ENCODE data around the gene HOXD4. TPM values are rescaled to one million over a fixed set of nuclear protein-coding genes. Genes with fewer than 3 reads are reported as not detected.

The HOXD4 gene
- total and polyA plus RNA-seq, 4 donors: 0.12 to 1.1 (median 0.48) TPM

DNA sequence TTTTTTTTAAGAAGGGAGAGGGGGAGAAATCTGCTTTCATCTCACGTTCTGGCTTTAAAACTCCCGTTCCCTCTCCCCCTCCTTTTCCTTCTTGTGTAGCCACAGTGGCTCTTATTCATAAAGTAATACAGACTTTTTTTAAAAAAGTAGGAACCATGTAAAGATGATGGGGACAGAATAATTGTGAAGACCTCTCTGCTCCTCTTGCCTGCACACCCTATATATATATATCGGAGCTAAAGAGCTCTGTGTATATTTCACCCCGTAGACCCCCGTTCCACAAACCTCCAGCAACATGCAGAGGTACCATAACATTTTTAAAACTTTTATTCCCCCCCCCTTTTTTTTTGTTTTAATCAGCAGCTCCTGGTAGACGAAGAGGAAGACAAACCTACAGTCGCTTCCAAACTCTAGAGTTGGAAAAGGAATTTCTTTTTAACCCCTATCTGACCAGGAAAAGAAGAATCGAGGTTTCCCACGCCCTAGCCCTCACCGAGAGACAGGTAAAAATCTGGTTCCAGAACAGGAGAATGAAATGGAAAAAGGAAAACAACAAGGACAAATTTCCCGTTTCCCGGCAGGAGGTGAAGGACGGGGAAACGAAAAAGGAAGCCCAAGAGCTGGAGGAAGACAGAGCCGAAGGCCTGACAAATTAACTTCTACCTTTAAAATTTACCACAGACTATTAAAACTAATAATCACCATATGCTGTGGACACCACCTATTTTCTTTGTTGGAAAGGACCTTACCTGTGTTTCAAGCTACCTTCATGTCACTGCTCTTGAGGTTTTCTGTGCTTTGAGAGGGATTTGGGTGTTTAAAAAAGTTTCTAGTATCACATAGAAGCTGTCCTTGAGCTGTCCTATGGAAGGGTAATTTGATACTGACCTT, 20.1 kb upstream of the HOXD4 start:
- peaks cover 0 to 11% (median 9%) of the 10 kb centered on the region in 5 donors for H3K4me1 ChIP-seq (ENCODE audit: control insufficient read depth in 5 of 5, insufficient read depth in 5 of 5, low read length in 5 of 5)
- ATAC-seq (ENCODE audit: insufficient read depth, low FRiP score): no peak
- no peak for DNase-seq
- H3K27ac ChIP-seq (ENCODE audit: low read depth in 1 of 2, low read length in 1 of 2): no peak overlapping the region
- peaks cover 0 to 6% (median 0%) of the 10 kb centered on the region in 4 donors for H3K9me3 ChIP-seq (ENCODE audit: control insufficient read depth in 4 of 4, insufficient read depth in 3 of 4, low read length in 3 of 4)
- no peak overlapping the region for H3K4me3 ChIP-seq
- H3K36me3 ChIP-seq (ENCODE audit: control insufficient read depth in 4 of 4, insufficient read depth in 4 of 4, low read length in 4 of 4): no peaks in the 10 kb centered on the region
- no peak overlapping the region for H3K9ac ChIP-seq (ENCODE audit: insufficient read depth in 1 of 2, low read length in 2 of 2)
- TF ChIP-seq, protein P1, sequence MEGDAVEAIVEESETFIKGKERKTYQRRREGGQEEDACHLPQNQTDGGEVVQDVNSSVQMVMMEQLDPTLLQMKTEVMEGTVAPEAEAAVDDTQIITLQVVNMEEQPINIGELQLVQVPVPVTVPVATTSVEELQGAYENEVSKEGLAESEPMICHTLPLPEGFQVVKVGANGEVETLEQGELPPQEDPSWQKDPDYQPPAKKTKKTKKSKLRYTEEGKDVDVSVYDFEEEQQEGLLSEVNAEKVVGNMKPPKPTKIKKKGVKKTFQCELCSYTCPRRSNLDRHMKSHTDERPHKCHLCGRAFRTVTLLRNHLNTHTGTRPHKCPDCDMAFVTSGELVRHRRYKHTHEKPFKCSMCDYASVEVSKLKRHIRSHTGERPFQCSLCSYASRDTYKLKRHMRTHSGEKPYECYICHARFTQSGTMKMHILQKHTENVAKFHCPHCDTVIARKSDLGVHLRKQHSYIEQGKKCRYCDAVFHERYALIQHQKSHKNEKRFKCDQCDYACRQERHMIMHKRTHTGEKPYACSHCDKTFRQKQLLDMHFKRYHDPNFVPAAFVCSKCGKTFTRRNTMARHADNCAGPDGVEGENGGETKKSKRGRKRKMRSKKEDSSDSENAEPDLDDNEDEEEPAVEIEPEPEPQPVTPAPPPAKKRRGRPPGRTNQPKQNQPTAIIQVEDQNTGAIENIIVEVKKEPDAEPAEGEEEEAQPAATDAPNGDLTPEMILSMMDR (IDR thresholded peaks at IDR 0.05; ENCODE audit: control extremely low read depth, extremely low read depth): no peak
- H3K27me3 ChIP-seq (ENCODE audit: control insufficient read depth in 3 of 3, insufficient read depth in 3 of 3, low read length in 2 of 3): peaks cover 10 to 89% (median 88%) of the 10 kb centered on the region in 3 donors
- 14% methylated on average over 15 of the region's 15 CpGs for WGBS, 2 donors

DNA sequence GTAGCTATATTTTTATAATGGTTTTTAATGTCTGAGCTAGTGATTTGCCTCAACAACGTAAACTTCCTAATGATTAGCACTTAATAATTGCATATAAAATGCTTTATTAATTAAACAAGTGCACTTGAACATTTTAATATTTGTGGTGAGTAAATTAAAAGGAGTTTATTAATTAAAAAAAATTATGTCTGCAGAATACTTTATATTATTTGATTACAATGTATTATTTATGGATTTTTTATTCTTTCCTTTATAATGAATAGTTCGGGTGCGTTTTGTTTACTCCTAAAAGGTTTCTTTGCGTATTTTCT, 19.5 kb upstream of the HOXD4 start:
- WGBS, 2 donors: 19 to 26% methylated on average over 4 of the region's 4 CpGs
- H3K9ac ChIP-seq (ENCODE audit: insufficient read depth in 1 of 2, low read length in 2 of 2): no peak overlapping the region
- DNase-seq (no peak), ATAC-seq (ENCODE audit: insufficient read depth, low FRiP score) (no peak)
- H3K9me3 ChIP-seq (ENCODE audit: control insufficient read depth in 4 of 4, insufficient read depth in 3 of 4, low read length in 3 of 4): peaks cover 0 to 6% (median 0%) of the 10 kb centered on the region in 4 donors
- no peaks in the 10 kb centered on the region for H3K36me3 ChIP-seq (ENCODE audit: control insufficient read depth in 4 of 4, insufficient read depth in 4 of 4, low read length in 4 of 4)
- H3K4me3 ChIP-seq: no peak overlapping the region
- peaks cover 0 to 16% (median 9%) of the 10 kb centered on the region in 5 donors for H3K4me1 ChIP-seq (ENCODE audit: control insufficient read depth in 5 of 5, insufficient read depth in 5 of 5, low read length in 5 of 5)
- no peak overlapping the region for H3K27ac ChIP-seq (ENCODE audit: low read depth in 1 of 2, low read length in 1 of 2)
- TF ChIP-seq, protein P1 (IDR thresholded peaks at IDR 0.05; ENCODE audit: control extremely low read depth, extremely low read depth): no peak
- H3K27me3 ChIP-seq (ENCODE audit: control insufficient read depth in 3 of 3, insufficient read depth in 3 of 3, low read length in 2 of 3): peaks cover 15 to 86% (median 86%) of the 10 kb centered on the region in 3 donors

DNA sequence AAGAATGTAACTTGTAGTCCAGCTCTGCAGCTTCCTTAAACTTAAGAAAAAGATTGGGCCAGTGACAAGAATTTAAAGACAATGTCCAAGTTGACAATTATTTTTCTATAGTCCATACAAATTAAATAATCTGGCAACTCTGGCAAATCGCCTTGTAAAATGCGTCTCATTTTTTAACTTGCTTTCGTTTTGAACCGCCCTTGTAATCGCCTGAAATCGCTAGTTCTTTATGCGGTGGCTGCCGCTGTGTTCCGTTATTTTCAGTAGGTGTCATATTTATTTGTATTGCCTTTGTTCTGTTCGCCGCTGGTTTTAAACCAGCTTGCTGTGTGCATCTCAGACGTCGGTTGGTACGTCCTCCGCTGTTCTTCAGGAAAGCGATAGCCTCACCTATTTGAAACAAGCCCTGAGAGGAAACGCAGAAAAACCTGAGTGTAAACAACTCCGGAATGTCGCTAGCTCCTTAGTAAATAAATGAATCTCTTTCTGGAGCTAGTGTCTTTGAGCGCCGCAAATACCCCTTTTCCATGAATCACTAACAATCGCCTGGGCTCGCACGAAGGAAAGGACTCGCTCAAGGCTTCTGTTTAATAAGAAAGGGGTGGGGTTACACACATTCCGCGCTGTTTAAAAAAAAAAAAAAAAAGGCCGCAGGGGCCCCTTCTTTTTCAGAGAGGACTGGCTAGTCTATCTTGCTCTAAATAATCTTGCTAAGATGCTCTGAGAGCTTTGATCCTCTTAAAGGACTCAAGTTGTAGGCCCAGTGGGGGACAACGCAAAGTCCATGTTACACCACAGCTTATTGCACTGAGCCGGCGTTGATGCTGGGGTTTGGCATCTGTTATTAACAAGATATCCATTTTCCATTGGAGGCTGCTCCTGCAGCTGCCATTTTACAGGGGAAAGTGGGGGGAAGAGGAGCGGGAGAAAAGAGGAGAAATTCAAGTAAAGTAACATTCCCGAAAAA, 18.9 kb upstream of the HOXD4 start:
- TF ChIP-seq, protein P1 (IDR thresholded peaks at IDR 0.05; ENCODE audit: control extremely low read depth, extremely low read depth): no peak
- Histone ChIP-seq H3K9ac (ENCODE audit: insufficient read depth in 1 of 2, low read length in 2 of 2) (no peak overlapping the region), H3K27me3 (ENCODE audit: control insufficient read depth in 3 of 3, insufficient read depth in 3 of 3, low read length in 2 of 3) (peaks cover 19 to 86% (median 86%) of the 10 kb centered on the region in 3 donors), H3K27ac (ENCODE audit: low read depth in 1 of 2, low read length in 1 of 2) (no peak overlapping the region), H3K4me3 (no peak overlapping the region), H3K9me3 (ENCODE audit: control insufficient read depth in 4 of 4, insufficient read depth in 3 of 4, low read length in 3 of 4) (peaks cover 0 to 6% (median 0%) of the 10 kb centered on the region in 4 donors), H3K36me3 (ENCODE audit: control insufficient read depth in 4 of 4, insufficient read depth in 4 of 4, low read length in 4 of 4) (no peaks in the 10 kb centered on the region), H3K4me1 (ENCODE audit: control insufficient read depth in 5 of 5, insufficient read depth in 5 of 5, low read length in 5 of 5) (peaks cover 0 to 18% (median 9%) of the 10 kb centered on the region in 5 donors)
- 5 to 11% methylated on average over 33 of the region's 33 CpGs for WGBS, 2 donors
- ATAC-seq (ENCODE audit: insufficient read depth, low FRiP score) (no peak), DNase-seq (peak in 1 of 3 donors; percentile 68)
